K562 (cell line): ENCODE measurements around the gene ARID3A. TPM values are rescaled to one million over a fixed set of nuclear protein-coding genes. Genes with fewer than 3 reads are reported as not detected.

ENCODE experiments used
- BDP1 ChIP-seq: IDR thresholded peaks from 3 replicates; pipeline ENCODE4 v1.6.1; 2011; ENCODE audit not compliant: insufficient read length, insufficient read depth
- CBFB ChIP-seq: sonication (generic); formaldehyde crosslinking; IDR thresholded peaks from 2 replicates; pipeline ENCODE4 v1.4.0; 2020; ENCODE audit warnings: mild to moderate bottlenecking, missing genetic modification reagents
- CBX1 ChIP-seq: sonication (generic); IDR thresholded peaks from 2 replicates; pipeline ENCODE4 v1.6.1; 2016; ENCODE audit warnings: antibody characterized with exemption, low read depth, mild to moderate bottlenecking
- CREB3L1 ChIP-seq: fragments of 450-650 bp; IDR thresholded peaks from 2 replicates; pipeline ENCODE4 v1.6.1; 2014; ENCODE audit warnings: low read depth, mild to moderate bottlenecking, moderate library complexity, borderline replicate concordance
- E2F4 ChIP-seq: sonication (generic); formaldehyde crosslinking; IDR thresholded peaks from 2 replicates; pipeline ENCODE4 v1.8.0; 2022; ENCODE audit warnings: mild to moderate bottlenecking, low read depth, missing genetic modification reagents
- ESRRB ChIP-seq: fragments of 250-450 bp; sonication (Bioruptor Pico); IDR thresholded peaks from 2 replicates; pipeline ENCODE4 v1.5.0; 2020; ENCODE audit warnings: mild to moderate bottlenecking, moderate library complexity, borderline replicate concordance
- MAFK ChIP-seq: IDR thresholded peaks from 2 replicates; pipeline ENCODE4 v1.6.1; 2011; ENCODE audit warnings: low read length, improper control_type of control experiment
- RBM39 ChIP-seq: fragments of 200-400 bp; formaldehyde crosslinking; optimal IDR thresholded peaks from 2 replicates; pipeline ENCODE3; 2018; ENCODE audit warnings: low read depth, low read length
- RERE ChIP-seq: sonication (generic); formaldehyde crosslinking; IDR thresholded peaks from 2 replicates; pipeline ENCODE4 v1.8.0; 2023; ENCODE audit warnings: missing genetic modification reagents, mild to moderate bottlenecking, borderline replicate concordance
- STAT5B ChIP-seq: fragments of 250-450 bp; sonication (Bioruptor Pico); IDR thresholded peaks from 2 replicates; pipeline ENCODE4 v1.8.0; 2021; ENCODE audit warnings: mild to moderate bottlenecking, inconsistent platforms
- ZNF274 ChIP-seq: IDR thresholded peaks from 2 replicates; pipeline ENCODE4 v1.6.1; 2011; ENCODE audit warnings: low read depth, mild to moderate bottlenecking, low read length, moderate library complexity, borderline replicate concordance
- ZNF280B ChIP-seq: fragments of 250-450 bp; sonication (Bioruptor Pico); IDR thresholded peaks from 2 replicates; pipeline ENCODE4 v1.5.1; 2021; ENCODE audit warnings: mild to moderate bottlenecking
- ZNF436 ChIP-seq: fragments of 250-450, 450-650 bp; sonication (Bioruptor Pico); formaldehyde crosslinking; IDR thresholded peaks from 2 replicates; pipeline ENCODE4 v1.7.0; 2020; ENCODE audit warnings: mild to moderate bottlenecking
- ZNF695 ChIP-seq: fragments of 450-650 bp; formaldehyde crosslinking; IDR thresholded peaks from 2 replicates; pipeline ENCODE4 v1.4.0; 2020; ENCODE audit warnings: mild to moderate bottlenecking, moderate library complexity
- polyA plus RNA-seq, 8 experiments: library from polyadenylated mRNA; depleted of rRNA in 4 of 8; stranded (reverse) in 5 of 8; unstranded in 3 of 8; fragments of >200 nt; fragmentation: Nextera tagmentation in 2 of 8; fragmentation: Illumina TruSeq in 1 of 8; extraction: Ambion mirVana in 2 of 8; extraction: Trizol in 1 of 8; gene quantifications; 2 replicates each; pipeline versions ENCODE4 v1.2.1 to v1.2.3, GENCODE V29; 2011 to 2014; ENCODE audit warnings: inconsistent platforms in 1 of 8, missing spikeins in 1 of 8
- total RNA-seq, 7 experiments: library from RNA; depleted of rRNA in 6 of 7; stranded (reverse); fragments of >200 nt in 6 of 7; fragmentation: Illumina TruSeq in 2 of 7; extraction: Trizol in 2 of 7; gene quantifications; 2 replicates each; pipeline versions ENCODE4 v1.2.1 to v1.2.3, GENCODE V29; 2011 to 2021; ENCODE audit warnings: low replicate concordance in 1 of 7
- TF ChIP-seq, protein P1 (sequence below): fragments of 450-650 bp; IDR thresholded peaks from 2 replicates; pipeline ENCODE4 v1.6.1; 2016; ENCODE audit warnings: mild to moderate bottlenecking

Gene ARID3A
- total and polyA plus RNA-seq, 9 of the 15 experiments (the other 6 are each of a cell fraction or from before 2014, with no cell fraction given) = 1.4 to 118 (median 31.2) TPM

- TF ChIP-seq CREB3L1 (peak; percentile 99), CBFB (CRISPR knock-in tag) (peak; percentile 73; the same call in 1 of the 2 replicates), BDP1 (no peak), ESRRB (CRISPR knock-in tag) (no peak), RBM39 (no peak), E2F4 (CRISPR knock-in tag) (no peak), ZNF695 (CRISPR knock-in tag) (no peak), ZNF436 (no peak), RERE (no peak), STAT5B (no peak), ZNF280B (CRISPR knock-in tag) (no peak), ZNF274 (no peak), MAFK (no peak; the same call in 1 of the 2 replicates), CBX1 (no peak)
- TF ChIP-seq, protein P1, sequence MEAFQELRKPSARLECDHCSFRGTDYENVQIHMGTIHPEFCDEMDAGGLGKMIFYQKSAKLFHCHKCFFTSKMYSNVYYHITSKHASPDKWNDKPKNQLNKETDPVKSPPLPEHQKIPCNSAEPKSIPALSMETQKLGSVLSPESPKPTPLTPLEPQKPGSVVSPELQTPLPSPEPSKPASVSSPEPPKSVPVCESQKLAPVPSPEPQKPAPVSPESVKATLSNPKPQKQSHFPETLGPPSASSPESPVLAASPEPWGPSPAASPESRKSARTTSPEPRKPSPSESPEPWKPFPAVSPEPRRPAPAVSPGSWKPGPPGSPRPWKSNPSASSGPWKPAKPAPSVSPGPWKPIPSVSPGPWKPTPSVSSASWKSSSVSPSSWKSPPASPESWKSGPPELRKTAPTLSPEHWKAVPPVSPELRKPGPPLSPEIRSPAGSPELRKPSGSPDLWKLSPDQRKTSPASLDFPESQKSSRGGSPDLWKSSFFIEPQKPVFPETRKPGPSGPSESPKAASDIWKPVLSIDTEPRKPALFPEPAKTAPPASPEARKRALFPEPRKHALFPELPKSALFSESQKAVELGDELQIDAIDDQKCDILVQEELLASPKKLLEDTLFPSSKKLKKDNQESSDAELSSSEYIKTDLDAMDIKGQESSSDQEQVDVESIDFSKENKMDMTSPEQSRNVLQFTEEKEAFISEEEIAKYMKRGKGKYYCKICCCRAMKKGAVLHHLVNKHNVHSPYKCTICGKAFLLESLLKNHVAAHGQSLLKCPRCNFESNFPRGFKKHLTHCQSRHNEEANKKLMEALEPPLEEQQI = no peak
These were observed 54.5 kb downstream of the ARID3A start (continued) for GRCh38 chr19:980133-980998.
